Osteocyte (in vitro differentiated cells): Measurements from ENCODE around the gene CALCOCO1. TPM values are rescaled to one million over a fixed set of nuclear protein-coding genes. Genes with fewer than 3 reads are reported as not detected.

Experiments used
- DNase-seq: peaks from one replicate; pipeline ENCODE4 v3.0.0; 2021; ENCODE audit warnings: mixed read lengths; ENCODE audit not compliant: unreplicated experiment; ENCODE audit errors: extremely low spot score
- H3K27ac Mint-ChIP-seq: one replicate; pipeline ENCODE4 v1.8.0; 2021; ENCODE audit warnings: mild to moderate bottlenecking, mixed read lengths; ENCODE audit not compliant: unreplicated experiment
- H3K27me3 Mint-ChIP-seq: one replicate; pipeline ENCODE4 v1.8.0; 2021; ENCODE audit warnings: mixed read lengths; ENCODE audit not compliant: unreplicated experiment
- H3K36me3 Mint-ChIP-seq: one replicate; pipeline ENCODE4 v1.8.0; 2021; ENCODE audit warnings: mixed read lengths; ENCODE audit not compliant: unreplicated experiment
- H3K4me1 Mint-ChIP-seq: one replicate; pipeline ENCODE4 v1.8.0; 2021; ENCODE audit warnings: mixed read lengths; ENCODE audit not compliant: unreplicated experiment
- H3K4me3 Mint-ChIP-seq: one replicate; pipeline ENCODE4 v1.8.0; 2021; ENCODE audit warnings: mild to moderate bottlenecking, moderate library complexity, mixed read lengths; ENCODE audit not compliant: unreplicated experiment
- H3K9me3 Mint-ChIP-seq: one replicate; pipeline ENCODE4 v1.8.0; 2021; ENCODE audit warnings: mixed read lengths; ENCODE audit not compliant: unreplicated experiment
- CTCF ChIP-seq: fragments of 200-600 bp; sonication (generic); IDR thresholded peaks from 2 replicates; pipeline ENCODE4 v1.5.0; 2021; ENCODE audit warnings: antibody characterized with exemption, mild to moderate bottlenecking, moderate library complexity
- total RNA-seq: library from RNA; stranded (reverse); gene quantifications from 2 replicates; pipeline ENCODE4 v1.2.1, GENCODE V29; 2021

Gene CALCOCO1
- total RNA-seq, 1 donor from 2014 or later: 198 TPM

GRCh38 chr12:53755451-53755891 lies 28.2 kb upstream of the CALCOCO1 start:
- Mint-ChIP-seq H3K4me1 (peaks cover 9% of the 10 kb centered on the region), H3K27me3 (peaks cover 43% of the 10 kb centered on the region), H3K4me3 (no peak overlapping the region), H3K36me3 (no peaks in the 10 kb centered on the region), H3K27ac (no peak overlapping the region), H3K9me3 (no peaks in the 10 kb centered on the region)
- no peak for TF ChIP-seq CTCF
- DNase-seq: no peak

- Mint-ChIP-seq H3K36me3 (no peaks in the 10 kb centered on the region), H3K4me3 (no peak overlapping the region), H3K27me3 (peaks cover 38% of the 10 kb centered on the region), H3K27ac (no peak overlapping the region), H3K4me1 (peaks cover 9% of the 10 kb centered on the region), H3K9me3 (no peaks in the 10 kb centered on the region)
- TF ChIP-seq CTCF: no peak
- DNase-seq: no peak
Observed at GRCh38 chr12:53754633-53755264, 27.5 kb upstream of the CALCOCO1 start.

GRCh38 chr12:53754188-53754585 lies 26.9 kb upstream of the CALCOCO1 start:
- H3K4me3 Mint-ChIP-seq: no peak overlapping the region
- H3K27me3 Mint-ChIP-seq: peaks cover 33% of the 10 kb centered on the region
- no peak for DNase-seq
- H3K36me3 Mint-ChIP-seq: no peaks in the 10 kb centered on the region
- no peaks in the 10 kb centered on the region for H3K9me3 Mint-ChIP-seq
- H3K4me1 Mint-ChIP-seq: peaks cover 9% of the 10 kb centered on the region
- no peak overlapping the region for H3K27ac Mint-ChIP-seq
- no peak for TF ChIP-seq CTCF

GRCh38 chr12:53752621-53753020 lies 25.4 kb upstream of the CALCOCO1 start:
- H3K4me3 Mint-ChIP-seq: no peak overlapping the region
- DNase-seq: no peak
- H3K27me3 Mint-ChIP-seq: peaks cover 17% of the 10 kb centered on the region
- H3K27ac Mint-ChIP-seq: no peak overlapping the region
- peaks cover 9% of the 10 kb centered on the region for H3K4me1 Mint-ChIP-seq
- TF ChIP-seq CTCF: no peak
- H3K9me3 Mint-ChIP-seq: no peaks in the 10 kb centered on the region
- H3K36me3 Mint-ChIP-seq: no peaks in the 10 kb centered on the region

- H3K9me3 Mint-ChIP-seq: no peaks in the 10 kb centered on the region
- peaks cover 9% of the 10 kb centered on the region for H3K4me1 Mint-ChIP-seq
- DNase-seq: no peak
- no peak overlapping the region for H3K4me3 Mint-ChIP-seq
- H3K27ac Mint-ChIP-seq: no peak overlapping the region
- no peak for TF ChIP-seq CTCF
- H3K36me3 Mint-ChIP-seq: no peaks in the 10 kb centered on the region
- H3K27me3 Mint-ChIP-seq: peaks cover 16% of the 10 kb centered on the region
Observed at GRCh38 chr12:53752192-53752601, 24.9 kb upstream of the CALCOCO1 start.
